IPS DF 4.7 (cell line): ENCODE data around the gene PTTG2.
A peak's percentile ranks its signal among the peaks of the same experiment; 100 is the strongest.

Experiments
- DNase-seq: peaks from one replicate; pipeline ENCODE4 v3.0.0-alpha.2; 2013; ENCODE audit warnings: low spot score; ENCODE audit errors: extremely low read depth

Gene PTTG2

DNA sequence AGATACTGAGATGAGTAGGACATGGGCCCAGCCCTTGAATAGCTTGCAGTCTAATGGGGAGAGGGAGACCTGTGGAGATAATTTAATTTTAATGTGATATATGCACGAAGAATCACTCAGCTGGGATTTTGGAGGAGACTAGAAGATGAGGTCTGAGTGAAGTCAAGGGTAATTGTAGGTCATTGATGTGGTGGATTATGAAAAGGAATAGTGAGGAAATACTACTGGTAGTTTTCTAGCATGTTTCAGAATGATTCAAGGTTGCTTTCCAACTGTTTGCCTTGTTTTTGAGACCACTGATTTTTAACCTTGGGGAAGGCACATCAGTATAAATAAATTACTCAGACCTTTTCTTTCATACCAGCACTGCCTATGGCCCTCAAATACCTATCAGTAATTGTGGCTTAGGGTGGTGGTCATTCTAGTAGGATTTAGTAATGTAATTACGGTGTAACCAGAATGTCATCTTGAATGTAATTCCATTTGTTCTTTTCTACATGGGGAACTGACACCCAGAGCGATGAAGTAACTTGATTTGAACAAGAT lies 25.6 kb downstream of the PTTG2 start:
- DNase-seq, result no peak

GRCh38 chr4:37988670-37989069 lies 28.5 kb downstream of the PTTG2 start:
- peak; percentile 36 for DNase-seq

DNA sequence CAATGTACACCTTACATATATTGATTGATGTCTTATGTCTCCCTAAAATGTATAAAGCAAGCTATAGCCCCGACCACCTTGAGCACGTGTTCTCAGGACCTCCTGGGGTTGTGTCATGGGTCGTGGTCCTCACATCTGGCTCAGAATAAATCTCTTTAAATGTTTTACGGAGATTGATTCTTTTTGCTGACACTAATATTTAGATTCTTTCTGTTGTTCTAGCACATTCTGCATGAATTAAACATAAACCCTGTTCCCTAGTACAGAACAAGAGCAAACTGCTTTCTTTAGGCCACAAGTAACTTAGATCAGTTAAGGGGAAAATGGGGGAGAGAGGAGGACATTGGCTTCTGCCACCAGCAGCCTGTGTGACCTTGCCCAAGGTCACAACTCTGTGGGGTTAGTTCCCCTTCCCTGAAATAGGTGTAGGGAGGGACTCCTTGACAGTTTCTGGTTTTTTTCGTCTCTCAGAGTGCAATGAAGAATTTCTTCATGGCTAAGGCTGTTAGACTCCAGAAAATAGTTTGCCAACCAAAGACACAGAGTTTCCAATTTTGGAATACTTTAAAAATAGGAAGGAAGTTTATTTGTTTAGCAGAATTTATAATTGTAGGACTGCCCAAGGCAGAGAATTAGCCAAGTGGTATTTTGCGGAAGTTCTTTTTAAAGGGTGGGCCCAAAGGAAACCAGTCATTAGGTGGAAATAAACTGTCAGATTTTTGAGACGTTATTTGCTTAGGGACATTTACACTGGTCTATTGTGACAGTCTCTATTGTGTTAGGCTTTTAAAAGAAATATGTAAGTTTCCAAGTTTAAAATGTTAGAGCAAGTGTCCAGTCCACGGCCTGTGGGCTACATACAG lies 29.4 kb downstream of the PTTG2 start:
- no peak for DNase-seq

- DNase-seq, result no peak
Observed at GRCh38 chr4:37990731-37991245, 30.6 kb downstream of the PTTG2 start.

DNA sequence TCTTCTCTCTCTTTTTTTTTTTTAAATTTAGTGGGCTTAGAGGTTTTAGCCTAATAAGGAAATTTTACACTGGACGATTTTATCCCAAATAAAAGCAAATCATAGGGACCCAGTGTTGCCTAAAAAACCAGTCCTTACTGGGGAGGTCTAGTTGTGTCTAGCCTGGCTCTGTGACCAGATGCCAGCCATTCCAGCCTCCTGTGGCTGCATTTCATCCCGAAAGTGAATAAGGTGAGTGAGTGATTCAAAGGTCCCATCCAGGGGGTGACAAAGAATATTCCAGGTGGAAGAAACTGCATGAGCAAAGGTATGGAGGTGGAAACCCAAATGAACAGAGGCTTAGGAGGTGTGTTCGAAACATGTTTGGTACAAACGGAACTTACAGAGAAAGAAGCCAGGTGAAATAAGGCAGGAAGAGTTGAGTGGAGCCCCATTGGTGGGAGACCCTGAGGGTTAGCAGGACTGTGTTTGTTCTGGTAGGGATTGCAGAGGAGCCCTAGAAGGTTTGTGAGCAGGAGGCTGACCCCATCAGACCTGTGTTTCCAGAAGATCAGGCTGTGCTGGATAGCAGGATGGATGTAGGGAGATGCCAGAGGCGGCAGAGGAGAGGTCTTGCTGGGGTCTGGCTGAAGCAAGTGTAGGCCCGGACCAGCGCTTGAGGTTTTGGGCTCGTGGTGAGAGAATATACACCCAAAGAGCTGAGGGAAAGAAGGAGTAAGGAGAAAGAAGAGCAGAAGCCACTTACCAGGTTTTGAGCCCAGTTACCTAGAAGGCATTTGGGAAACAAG lies 31.6 kb downstream of the PTTG2 start:
- no peak for DNase-seq

DNA sequence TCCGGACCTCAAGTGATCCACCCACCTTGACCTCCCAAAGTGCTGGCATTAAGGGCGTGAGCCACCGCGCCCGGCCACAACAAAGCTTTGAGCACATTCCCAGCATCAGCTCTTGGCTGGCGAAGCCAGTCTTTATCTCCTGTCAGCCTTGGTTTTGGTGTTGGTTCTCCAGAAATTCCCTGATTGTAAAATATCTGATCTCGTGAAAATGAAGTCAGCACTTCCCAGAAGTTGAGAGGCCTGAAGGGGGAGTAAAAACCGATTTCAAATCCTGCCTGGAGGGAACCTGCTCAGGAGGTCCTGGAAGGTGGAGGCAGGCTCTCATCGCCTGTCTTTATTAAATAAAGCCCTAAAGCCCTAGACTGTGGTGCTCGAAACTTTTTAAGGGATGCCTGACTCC lies 33.6 kb downstream of the PTTG2 start:
- DNase-seq, result no peak

DNA sequence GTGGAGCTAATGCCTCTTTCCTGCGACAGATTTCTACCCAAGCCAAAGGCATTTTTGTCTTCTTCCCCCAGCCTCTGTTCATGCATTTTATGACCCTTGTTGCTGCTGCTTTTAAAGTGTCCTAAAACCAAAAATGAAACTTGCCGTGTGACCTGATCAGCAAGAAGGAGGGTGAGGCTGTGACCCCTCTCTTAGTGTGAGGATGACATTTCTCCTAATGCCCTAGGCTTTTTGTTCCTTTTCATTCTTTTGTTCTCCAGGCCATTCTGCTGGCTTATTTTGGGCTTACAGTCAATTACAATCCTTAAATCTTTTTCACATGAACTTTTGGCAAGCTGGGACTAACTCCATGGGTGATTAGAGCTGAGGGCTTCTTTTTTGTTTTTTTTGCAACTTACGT lies 34.4 kb downstream of the PTTG2 start:
- DNase-seq, result no peak

DNA sequence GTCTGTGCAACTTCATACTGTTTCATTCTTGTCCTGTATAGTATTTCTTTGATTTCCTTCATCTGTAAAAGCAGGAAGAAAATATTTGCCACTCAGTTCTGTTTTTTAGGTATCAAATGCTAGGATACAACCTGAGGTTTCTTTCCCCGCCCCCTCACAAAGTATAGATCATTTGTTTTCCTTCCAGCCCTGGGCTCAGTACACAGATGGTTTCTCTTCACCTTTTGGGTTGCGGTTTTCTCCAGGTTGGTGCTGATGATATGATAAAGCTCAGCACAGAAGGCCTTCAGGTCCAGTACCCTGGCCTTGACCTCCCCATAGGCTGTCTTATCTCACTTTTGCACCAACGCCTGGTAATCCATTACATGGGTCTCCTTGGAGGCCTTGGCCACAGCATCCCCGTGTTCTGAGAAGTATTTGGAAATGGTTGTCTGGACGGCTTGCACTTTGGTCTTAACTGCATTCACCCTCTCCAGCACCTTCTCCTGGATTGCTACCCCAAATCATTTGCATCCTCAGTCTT lies 35.2 kb downstream of the PTTG2 start:
- no peak for DNase-seq

- no peak for DNase-seq
Observed at GRCh38 chr4:37995981-37996775, 36.0 kb downstream of the PTTG2 start.

DNA sequence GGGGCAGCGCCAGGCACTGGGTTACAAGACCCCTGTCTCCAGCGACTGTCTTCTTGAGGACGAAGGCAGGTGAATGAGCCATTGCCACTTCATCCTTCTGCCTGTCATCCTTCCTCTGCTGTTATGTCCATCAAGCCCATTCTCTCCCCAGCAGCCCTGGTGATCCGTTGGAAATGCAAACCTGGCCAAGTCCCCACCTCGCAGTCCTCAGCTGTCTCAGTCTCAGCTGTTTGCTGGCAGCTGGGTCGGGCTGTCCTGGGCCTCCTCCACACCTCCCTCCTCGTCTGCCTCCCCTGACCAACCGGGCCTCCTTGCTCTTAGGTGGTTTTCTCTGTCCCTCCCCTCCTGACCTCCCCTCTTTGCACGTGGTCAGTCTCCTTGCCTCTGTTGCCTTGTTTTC lies 38.0 kb downstream of the PTTG2 start:
- no peak for DNase-seq

DNA sequence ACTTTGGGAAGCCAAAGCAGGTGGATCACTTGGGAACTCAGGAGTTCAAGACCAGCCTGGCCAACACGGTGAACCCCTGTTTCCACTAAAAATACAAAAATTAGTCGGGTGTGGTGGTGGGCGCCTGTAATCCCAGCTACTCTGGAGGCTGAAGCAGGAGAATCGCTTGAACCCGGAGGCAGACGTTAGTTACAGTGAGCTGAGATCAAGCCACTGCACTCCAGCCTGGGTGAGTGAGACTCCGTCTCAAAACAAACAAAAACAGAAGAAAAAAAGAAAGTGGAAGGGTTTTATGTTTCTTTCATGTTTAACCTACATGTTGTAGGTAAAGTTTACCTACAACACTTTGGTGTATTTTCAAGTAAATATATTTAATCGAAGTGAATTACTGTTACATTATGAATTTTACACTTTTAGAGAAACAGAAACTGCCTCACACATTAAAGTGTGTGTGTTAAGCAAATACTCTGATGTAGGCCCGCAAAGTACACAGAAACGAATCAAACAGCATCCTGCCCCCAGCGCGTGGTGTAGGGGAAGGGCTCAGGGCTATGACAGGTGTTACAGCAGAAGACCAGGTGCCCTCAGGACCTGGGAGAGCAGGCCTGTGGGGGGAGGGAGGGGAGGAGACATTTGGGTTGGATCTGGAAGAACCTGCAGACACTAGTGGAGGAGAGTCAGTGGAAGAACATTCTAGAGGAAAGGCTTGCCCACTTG lies 39.0 kb downstream of the PTTG2 start:
- DNase-seq, result no peak

DNA sequence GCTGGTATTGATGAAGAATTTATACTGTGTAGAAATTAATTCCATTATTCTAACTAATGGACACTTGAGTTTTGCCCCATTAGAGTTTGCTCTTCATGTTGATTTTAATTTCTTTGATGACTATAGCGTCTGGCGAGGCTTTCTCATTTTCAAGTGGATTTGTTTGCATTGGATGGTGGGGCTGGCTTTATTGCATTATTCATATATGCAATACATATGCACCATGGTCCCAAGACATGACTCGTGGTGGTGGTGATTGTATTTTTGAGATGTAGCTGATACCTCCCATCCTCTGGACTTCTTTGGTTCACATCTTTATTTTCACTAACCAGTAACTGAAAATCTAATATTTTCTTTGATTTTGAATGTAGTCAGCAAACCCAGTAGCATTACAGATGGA lies 39.8 kb downstream of the PTTG2 start:
- no peak for DNase-seq

DNA sequence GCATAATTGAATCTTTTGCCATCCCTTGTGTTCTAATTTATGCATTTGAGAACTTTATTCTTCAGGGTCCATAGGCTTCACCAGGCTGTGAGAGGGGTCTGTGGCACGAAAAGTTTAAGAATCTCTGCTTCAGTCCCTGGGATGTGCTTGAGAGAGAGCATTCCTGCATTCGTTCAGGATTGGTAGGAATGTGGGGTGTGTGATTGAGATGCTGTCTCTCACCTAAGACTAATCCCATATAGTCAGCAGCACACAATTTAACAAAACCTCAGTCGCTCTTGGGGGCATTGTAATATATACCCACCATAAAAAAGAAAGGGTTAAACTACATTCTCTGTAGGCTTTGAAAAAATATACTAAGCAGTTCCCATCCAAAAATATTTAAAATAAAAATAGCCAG lies 41.7 kb downstream of the PTTG2 start:
- DNase-seq, result no peak

- DNase-seq, result no peak
Observed at GRCh38 chr4:38002451-38003071, 42.4 kb downstream of the PTTG2 start.

DNA sequence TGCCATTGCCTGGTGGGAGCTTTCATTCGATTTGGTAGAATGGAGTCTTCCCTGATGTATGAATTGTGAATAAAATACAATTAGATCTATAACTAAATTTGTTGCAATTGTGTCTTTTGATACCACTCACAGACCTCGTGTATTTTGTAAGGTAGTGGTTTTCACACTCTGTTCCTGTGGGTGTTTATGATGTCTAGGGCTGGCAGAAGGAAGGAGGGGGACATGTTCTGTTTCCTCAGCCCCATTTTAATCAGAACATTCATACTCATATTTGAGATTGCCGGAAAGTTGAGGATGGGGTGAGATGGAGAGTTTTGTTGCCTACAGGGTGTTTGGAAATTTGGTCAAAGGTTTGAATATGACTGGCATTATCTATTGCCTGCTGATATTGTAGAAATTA lies 42.9 kb downstream of the PTTG2 start:
- no peak for DNase-seq

DNA sequence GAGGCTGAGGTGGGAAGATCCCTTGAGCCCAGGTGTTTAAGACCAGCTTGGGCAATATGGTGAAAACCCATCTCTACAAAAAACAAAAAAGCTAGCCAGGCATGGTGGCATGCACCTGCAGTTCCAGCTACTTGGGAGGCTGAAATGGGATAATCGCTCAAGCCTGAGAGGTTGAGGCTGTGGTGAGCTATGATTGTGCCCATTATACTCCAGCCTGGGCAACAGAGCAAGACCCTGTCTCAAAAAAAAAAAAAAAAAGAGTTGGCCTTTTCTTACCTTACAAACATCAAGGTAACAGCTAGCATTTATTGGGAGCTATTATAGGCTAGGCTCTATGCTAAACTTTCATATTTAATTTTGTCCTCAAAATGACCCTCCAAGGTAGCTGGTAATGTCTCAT lies 43.4 kb downstream of the PTTG2 start:
- no peak for DNase-seq

DNA sequence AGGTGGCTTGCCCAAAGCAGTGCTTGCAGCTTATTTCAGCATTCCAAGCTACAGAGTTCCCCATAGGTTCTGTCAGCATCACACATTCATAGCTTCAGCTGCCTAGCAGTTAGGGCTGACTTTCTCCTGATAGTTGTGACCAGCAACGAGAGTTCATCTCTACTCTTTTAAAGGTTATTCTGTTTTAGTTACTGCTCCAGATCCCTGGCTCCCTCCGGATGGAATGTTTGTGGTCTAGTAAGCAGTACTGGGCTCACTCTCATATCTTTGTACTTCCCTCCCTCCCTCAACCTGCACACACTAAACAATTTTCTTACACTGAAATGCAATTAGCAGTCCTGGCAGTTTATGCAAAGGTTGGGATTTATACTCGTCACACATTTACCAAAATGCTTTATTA lies 43.9 kb downstream of the PTTG2 start:
- no peak for DNase-seq

GRCh38 chr4:38004887-38005286 lies 44.7 kb downstream of the PTTG2 start:
- DNase-seq, result no peak

DNA sequence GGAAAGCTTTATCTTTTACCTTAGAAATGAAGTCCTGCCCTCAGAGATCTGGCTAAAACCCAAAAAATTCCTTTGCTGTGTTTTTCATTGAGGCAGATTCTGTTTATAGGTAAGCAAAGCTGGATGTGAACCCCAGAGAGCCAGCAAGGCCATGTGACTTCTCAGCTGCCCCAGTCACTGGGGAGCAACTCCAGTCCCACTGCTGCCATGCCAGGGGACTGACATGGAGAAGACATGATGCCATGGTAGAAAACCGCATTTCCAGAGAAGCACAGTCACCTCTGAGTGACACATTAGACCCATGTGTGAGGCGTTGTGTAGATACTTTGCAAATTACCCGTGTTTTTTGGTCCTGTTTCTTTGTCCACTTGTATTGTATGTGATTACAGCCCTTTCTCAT lies 45.4 kb downstream of the PTTG2 start:
- DNase-seq, result no peak

GRCh38 chr4:38007645-38008044 lies 47.4 kb downstream of the PTTG2 start:
- DNase-seq, result no peak
